CD4-positive, alpha-beta T cell treated with Interleukin-1 beta for 1 hour (primary cell): Measurements from ENCODE around the gene CPPED1.

Experiments
- DNase-seq, 2 donors: peaks; one replicate each; pipeline ENCODE4 v3.0.0-alpha.2; 2020 to 2022

The CPPED1 gene

GRCh38 chr16:12728469-12728868 is 75.2 kb downstream of the CPPED1 start:
- no peak for DNase-seq

DNA sequence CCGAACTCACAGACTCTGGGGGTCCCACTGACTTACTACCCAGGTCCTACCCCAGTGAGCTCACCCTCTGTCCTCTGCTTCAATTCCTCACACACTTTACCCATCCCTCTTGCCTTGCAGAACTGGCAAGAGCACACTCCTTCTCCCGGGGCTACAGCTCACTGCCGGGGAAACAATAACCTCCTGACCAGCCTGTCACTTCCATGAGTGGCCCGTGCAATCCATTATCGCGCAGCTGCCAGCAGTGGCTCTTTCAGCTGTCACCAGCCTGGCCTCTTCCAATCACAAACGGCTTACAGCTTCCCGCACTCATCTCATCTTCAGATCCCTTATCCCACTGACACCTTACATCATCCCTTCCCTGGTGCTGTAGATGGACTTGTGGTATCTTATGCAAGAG is 79.5 kb downstream of the CPPED1 start:
- no peak for DNase-seq

GRCh38 chr16:12723681-12724080 is 80.0 kb downstream of the CPPED1 start:
- no peak for DNase-seq

GRCh38 chr16:12721841-12722421 is 81.8 kb downstream of the CPPED1 start:
- no peak for DNase-seq

DNA sequence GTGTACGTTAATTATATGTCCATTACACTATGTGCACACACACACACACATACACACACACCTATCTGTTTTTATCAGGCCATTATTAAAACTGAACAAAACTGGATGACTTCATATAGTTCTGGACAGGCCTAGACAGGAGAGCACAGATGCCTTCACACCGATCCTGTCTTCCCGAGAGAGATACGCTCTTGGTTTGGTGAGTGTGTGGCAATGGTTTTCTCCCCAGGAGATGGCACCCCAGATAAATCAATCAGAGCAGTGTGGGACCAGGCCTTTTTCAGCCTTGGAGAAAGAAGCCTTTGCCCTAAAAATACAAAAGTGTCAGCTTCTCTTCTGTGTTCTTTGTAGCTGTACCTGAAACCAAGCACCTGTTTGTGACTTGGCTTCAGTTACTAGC is 83.7 kb downstream of the CPPED1 start:
- DNase-seq, result no peak

- no peak for DNase-seq
These were observed 87.0 kb downstream of the CPPED1 start for GRCh38 chr16:12716658-12717057.

GRCh38 chr16:12709807-12710206 is 93.9 kb downstream of the CPPED1 start:
- no peak for DNase-seq

GRCh38 chr16:12708266-12708665 is 95.4 kb downstream of the CPPED1 start:
- no peak for DNase-seq

- no peak for DNase-seq
These were observed 97.1 kb downstream of the CPPED1 start for GRCh38 chr16:12706628-12707027.

DNA sequence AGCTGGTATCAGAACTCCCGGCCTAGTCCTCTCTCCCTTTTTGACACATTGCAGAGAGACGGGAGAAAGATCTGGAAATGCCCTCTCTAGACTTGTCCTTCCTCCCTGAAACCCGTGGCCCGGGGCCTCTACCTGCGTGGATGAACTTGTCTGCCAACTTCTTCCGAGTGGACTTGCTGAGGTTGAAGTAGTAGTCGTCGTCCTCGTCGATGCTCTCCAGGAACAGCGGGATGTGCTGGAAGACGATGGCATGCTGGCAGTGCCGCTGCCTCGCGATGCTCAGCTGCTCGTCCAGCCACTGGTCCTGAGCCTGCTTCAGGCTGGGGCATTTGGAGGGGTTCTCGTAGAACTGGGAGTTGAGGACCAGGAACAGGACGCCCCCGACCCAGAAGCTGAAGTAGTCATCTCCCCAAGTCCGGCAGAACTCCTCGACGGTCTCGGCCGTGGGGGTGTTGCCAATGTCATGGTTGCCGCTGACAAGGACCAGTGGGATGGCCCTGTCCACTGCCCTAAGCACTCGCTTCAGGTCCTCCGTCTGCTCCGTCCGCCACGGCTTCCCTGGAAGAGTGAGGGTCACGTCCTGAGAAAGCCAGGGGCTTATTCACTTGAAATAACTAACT is 99.1 kb downstream of the CPPED1 start:
- DNase-seq, result no peak

- no peak for DNase-seq
These were observed 99.8 kb downstream of the CPPED1 start for GRCh38 chr16:12703935-12704334.

DNA sequence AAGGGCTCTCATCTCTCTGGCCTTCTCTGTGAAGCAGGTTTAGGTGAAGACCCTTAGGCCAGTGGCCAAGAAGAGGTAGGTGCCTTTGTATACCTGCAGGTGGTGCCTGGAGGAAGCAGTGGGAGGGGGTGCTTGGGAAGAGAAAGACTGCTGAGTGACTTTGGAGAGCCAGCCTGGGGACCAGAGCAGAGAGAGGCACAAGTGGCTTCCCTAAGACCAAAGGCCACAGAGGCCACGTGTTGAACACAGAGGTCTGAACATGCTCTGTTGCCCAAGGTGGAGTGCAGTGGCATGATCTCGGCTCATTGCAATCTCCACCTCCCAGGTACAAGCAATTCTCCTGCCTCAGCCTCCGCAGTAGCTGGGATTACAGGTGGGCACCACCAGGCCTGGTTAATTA is 103.5 kb downstream of the CPPED1 start:
- no peak for DNase-seq

DNA sequence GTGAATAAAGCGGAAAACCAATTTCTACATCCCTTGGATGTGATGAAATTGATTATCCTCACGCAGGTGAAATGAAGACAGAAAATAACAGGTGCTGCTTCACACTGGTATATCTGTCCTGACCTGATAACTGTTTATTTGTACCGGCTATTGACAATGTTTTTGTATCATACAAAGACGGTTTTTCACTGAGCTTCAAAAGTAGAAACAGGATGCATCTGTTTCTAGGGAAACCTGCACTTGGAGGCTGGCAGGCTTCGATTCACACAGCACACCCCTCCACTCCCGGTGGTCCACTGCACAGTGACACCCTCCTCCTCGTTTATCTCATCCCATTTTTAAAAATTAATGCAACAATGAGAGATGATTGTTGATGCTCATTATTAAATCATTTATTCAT is 104.5 kb downstream of the CPPED1 start:
- DNase-seq, result no peak

DNA sequence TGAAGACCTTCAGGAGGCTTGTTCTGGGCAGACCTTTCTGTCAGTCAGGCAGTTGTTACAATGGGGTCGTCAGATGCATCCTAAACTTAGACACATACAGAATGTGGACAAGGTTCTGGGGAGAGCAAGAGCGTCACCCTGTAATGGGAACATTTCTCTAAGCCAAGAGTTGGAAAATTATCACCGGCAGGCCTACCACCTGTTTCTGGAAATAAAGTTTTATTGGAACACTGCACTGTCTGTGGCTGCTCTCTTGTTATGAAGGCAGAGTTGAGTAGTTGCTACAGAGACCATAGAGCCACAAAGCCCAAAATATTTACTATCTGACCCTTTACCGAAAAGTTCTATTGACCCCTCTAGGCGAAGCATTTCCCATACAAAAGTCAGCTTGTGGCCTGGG is 106.2 kb downstream of the CPPED1 start:
- DNase-seq, result no peak

DNA sequence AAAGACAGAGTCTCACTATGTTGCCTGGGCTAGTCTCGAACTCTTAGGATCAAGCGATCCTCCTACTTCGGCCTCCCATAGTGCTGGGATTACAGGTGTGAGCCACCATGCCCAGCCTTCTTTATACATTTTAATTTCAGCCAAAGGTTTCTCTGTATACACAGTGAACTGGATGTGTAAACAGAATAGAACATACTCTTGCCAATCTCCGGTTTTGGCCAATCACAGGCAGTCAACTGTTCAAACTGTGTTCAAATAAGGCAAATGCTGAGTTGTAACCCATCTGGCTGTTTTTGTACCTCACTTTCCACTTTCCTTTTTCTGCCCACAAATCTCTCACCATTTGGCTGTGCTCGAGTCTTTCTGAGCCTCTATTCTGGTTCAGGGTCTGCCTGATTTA is 108.2 kb downstream of the CPPED1 start:
- DNase-seq, result no peak

DNA sequence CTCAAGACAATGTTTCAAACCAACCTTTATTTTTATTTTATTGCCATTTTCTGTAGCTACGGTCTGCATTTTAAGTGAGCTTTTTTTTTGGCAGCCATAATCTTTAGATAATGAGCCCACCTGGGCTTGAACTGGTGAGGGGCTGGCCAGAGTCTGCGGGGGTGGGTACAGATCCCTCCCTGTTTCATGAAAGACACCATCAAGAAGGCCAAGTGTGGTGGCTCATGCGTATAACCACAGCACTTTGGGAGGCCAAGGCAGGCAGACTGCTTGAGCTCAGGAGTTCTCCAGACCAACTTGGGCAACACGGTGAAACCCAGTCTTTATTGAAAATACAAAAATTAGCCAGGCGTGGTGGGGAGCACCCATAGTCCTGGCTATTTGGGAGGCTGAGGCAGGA is 113.7 kb downstream of the CPPED1 start:
- DNase-seq, result no peak

GRCh38 chr16:12688951-12689850 is 114.5 kb downstream of the CPPED1 start:
- no peak for DNase-seq

GRCh38 chr16:12685806-12686205 is 117.9 kb downstream of the CPPED1 start:
- peak in 1 of 2 donors; percentile 13 for DNase-seq

DNA sequence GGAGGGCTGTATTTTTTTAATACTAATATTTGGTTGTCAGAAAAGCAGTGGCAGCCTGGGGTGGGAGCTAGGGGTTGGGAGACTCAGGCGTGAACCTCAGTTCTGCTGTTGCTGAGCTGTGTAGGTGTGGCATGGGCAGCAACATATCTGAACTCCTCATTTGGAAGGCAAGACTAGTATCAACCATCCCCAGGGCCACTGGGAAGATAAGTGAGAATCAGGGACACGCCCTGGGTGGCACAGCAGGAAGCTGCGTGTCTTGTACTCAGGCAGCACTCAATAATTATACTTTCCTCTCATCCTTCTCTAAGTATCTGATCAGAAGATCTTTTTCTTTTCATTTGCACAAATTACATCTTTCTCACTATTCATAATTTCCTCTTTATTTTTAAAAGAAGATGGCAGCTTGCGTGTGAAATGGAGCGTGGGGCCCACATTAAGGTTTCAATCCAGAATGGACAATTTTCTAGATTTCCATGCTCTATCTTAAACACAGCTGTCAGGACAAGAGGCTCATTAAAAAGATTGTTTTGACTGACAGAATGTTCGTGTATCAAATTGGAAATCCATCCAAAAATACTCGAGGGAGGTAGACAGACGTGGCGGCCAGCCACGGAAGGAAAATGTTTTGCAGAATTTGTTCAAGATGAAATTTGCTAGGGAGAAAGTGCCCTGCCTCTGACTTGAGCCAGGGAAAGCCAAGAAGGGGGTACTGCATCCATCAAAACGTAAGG is 121.1 kb downstream of the CPPED1 start:
- DNase-seq, result no peak

DNA sequence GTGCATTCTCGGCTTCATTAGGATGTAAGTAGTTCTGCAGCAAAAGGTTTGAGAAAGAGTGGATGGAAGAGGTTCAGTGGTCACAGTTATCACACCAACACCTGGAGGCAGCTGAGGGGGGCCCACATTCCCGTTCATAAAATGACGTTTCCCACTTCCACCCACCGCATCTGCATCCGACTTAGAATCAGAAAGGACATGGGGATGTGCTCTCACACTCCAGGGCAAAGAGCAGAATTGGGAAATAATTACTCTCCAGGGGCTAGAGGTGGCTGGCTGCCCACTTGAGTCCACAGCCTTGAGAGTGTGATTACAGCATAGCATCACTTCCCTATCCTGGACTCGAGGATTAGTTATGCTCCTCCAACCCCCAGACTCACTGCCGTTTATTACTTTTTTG is 122.0 kb downstream of the CPPED1 start:
- no peak for DNase-seq

- DNase-seq, result no peak
These were observed 123.2 kb downstream of the CPPED1 start for GRCh38 chr16:12680531-12680930.

DNA sequence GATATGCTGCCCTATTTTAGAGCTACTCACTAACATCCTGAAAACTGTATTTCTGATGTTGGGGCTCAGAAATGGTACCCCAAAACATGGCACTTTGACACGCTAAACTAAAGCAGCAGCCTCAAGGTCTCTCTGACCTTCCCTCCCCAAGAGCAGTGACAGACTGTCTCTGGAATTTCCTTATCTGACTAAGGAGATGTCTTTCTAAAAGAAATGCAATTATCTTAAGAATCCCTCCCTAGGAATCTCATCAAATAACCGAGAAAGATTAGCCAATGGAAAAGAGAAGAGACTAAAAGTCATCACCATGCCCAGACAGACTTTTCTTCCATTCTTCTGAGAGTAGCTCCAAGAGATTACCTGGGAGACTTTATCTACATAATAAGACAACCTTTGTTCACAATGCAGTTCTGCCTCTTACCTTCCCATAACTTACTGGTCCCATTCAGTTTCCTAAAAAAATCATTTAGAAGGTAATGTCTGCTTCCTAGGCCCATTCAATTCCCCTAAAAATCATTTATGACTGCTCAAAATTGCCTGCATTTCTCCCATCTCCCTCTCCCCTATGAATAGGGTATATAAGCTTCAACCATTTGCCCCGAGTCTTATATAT is 123.9 kb downstream of the CPPED1 start:
- no peak for DNase-seq

GRCh38 chr16:12678983-12679382 is 124.7 kb downstream of the CPPED1 start:
- no peak for DNase-seq
